ENCODE data around the gene GALK2. TPM values are rescaled to one million over a fixed set of nuclear protein-coding genes. Genes with fewer than 3 reads are reported as not detected.
"Not testable (repeated sequence)": the region's sequence is repeated elsewhere in the genome, so short reads cannot be mapped to it uniquely, and the experiment has no call there.

The GALK2 gene
- total RNA-seq, 2 experiments from 2014 or later: 23.1 to 24.6 TPM

DNA sequence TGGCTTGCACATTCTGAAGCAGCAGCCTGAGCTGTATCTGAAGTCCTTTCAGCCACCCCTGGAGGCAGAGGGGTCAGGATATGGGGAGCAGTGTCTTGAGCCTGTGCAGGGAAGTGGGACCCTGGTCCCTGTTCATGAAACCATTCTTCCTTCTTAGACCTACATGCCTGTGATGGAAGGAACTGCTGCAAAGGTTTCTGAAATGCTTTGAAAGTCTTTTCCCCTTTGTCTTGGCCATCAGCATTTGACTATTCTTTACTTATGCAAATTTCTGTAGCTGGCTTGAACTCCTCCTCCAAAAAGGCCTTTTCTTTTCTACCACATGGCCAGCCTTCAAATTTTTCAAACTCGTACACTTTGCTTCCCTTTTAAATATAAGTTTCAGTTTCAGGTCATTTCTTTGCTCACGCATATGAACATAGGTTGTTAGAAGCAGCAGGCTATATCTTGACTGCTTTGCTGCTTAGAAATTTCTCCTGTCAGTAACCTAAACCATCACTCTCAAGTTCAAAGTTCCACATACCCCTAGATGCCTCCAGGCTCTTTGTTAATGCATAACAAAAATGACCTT is 62.3 kb downstream of the GALK2 start:
- Mint-ChIP-seq H3K4me1 (ENCODE audit: low read depth) (peaks cover 37% of the 10 kb centered on the region), H3K9me3 (ENCODE audit: insufficient read depth) (peaks cover 10% of the 10 kb centered on the region), H3K4me3 (no peak overlapping the region), H3K27me3 (ENCODE audit: low read depth) (no peaks in the 10 kb centered on the region), H3K36me3 (ENCODE audit: low read depth) (peaks cover 55% of the 10 kb centered on the region), H3K27ac (no peak overlapping the region)
- POLR2A ChIA-PET: no interaction called here
- ATAC-seq (no peak), DNase-seq (no peak)
- CTCF ChIA-PET: interaction anchor here (1.1 to 1.2 kb wide), 2 partner anchors 190 to 370 kb away, joined by 4 to 5 read pairs; no protein-coding TSS in a partner anchor

DNA sequence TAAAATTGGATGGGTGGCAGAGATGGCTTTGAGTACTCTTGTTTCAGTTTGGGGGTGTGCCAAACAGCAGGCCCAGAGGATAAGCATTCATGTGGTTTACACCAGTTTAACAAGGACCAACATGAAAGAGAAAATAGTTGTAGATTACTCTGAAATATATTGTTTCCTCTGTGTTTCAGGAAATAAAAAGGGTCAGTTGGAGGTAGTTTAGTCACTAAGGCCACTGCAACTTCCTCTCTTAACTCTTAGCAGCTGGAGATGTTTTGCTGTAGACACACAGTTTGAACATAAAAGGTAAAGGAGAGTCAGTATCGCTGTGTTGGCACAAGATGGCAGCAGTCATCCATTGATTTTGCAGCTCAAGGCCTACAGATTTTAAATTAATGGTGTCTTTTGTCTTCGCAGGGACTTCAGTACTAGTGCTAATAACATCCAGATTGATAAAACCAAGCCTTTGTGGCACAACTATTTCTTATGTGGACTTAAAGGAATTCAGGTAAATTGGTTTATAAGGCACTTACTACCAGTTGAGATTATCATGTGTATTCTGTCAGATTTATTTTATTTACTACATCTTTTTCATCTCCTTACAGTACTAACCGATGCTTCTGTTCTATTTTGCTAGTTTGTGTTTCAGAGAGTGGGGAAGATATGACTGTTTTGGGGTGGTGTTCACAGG is 65.5 kb downstream of the GALK2 start:
- no peaks in the 10 kb centered on the region for H3K27me3 Mint-ChIP-seq (ENCODE audit: low read depth)
- no peak overlapping the region for H3K4me3 Mint-ChIP-seq
- peaks cover 29% of the 10 kb centered on the region for H3K36me3 Mint-ChIP-seq (ENCODE audit: low read depth)
- ATAC-seq: peak; percentile 86
- no peaks in the 10 kb centered on the region for H3K9me3 Mint-ChIP-seq (ENCODE audit: insufficient read depth)
- POLR2A ChIA-PET: interaction anchor here (0.6 to 1.1 kb wide), 2 partner anchors 186 to 1120 kb away, joined by 4 read pairs; partner anchors contain the start of gene GABPB1
- H3K27ac Mint-ChIP-seq: peak overlapping the region; percentile 72
- CTCF ChIA-PET: interaction anchor here (0.6 to 4.8 kb wide), 36 partner anchors 10 to 1518 kb away, joined by 3 to 96 read pairs (median 3); partner anchors contain the start of genes ATP8B4, FGF7, GALK2 and SEMA6D
- peaks cover 16% of the 10 kb centered on the region for H3K4me1 Mint-ChIP-seq (ENCODE audit: low read depth)
- peak; percentile 75 for DNase-seq

DNA sequence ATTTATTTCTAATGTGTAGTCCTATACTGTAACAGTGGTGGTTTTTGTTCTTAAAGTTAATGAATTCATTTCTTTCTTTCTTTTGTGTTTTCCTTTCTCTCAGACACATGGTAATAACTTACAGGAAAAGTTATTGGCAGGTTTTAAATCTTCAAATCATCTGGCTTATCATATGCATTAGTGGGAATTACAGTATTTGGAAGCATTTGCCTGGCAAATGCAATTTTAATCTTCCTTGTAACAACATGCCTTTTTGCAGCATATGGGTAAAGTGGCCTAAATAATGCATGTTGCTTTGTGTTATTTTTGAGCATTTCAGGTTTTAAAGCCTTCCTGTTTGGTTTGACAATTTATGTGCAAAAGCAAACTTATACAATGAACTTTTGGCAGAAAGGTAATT is 66.8 kb downstream of the GALK2 start:
- ChIA-PET POLR2A (no interaction called here), CTCF (interaction anchor here (0.8 to 4.8 kb wide), 14 partner anchors 9 to 909 kb away, joined by 3 to 96 read pairs (median 5); partner anchors contain the start of gene FGF7)
- peaks cover 16% of the 10 kb centered on the region for H3K4me1 Mint-ChIP-seq (ENCODE audit: low read depth)
- no peaks in the 10 kb centered on the region for H3K9me3 Mint-ChIP-seq (ENCODE audit: insufficient read depth)
- H3K36me3 Mint-ChIP-seq (ENCODE audit: low read depth): peaks cover 21% of the 10 kb centered on the region
- H3K27me3 Mint-ChIP-seq (ENCODE audit: low read depth): no peaks in the 10 kb centered on the region
- no peak overlapping the region for H3K27ac Mint-ChIP-seq
- no peak overlapping the region for H3K4me3 Mint-ChIP-seq
- ATAC-seq (no peak), DNase-seq (no peak)

DNA sequence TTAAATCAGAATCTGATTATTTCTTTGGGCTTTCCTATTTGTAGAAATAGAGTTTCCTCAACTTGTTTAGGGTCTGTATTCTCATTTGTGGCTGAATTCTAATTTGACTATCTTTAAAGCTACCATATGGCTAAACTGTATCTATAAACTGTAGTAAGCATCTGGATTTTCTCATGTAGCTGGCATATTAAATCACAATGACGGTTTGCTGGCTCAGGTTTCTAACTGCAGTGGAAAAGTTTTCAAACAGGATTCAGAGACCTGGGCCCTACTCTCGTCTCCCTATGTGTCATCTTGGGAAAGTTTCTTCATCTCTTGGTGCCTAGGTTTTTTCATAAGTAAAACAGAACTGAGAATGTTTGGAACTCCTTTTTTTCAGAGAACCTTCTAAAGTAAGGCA is 68.3 kb downstream of the GALK2 start:
- no peaks in the 10 kb centered on the region for H3K9me3 Mint-ChIP-seq (ENCODE audit: insufficient read depth)
- POLR2A ChIA-PET: interaction anchor here (1.0 kb wide), 1 partner anchor 83 kb away, joined by 3 read pairs; the partner anchor contains the start of gene COPS2

DNA sequence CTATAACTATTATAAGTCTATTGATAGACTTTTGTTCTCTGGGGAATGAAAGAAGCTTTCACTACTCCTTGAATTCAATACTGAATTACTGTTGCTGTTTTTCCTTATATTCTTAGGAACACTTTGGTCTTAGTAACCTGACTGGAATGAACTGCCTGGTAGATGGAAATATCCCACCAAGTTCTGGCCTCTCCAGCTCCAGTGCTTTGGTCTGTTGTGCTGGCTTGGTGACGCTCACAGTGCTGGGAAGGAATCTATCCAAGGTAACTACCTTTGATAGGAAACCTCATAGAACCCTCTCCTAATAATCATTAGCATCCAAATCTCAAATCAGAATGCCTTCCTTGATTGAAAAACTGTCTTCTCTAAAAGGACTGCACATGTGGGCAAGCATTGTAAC is 69.1 kb downstream of the GALK2 start:
- H3K4me1 Mint-ChIP-seq (ENCODE audit: low read depth): peaks cover 16% of the 10 kb centered on the region

More for the DNA sequence above, 68.3 kb downstream of the GALK2 start:
- Mint-ChIP-seq H3K4me3 (no peak overlapping the region), H3K27me3 (ENCODE audit: low read depth) (no peaks in the 10 kb centered on the region), H3K4me1 (ENCODE audit: low read depth) (peaks cover 16% of the 10 kb centered on the region), H3K36me3 (ENCODE audit: low read depth) (peaks cover 19% of the 10 kb centered on the region), H3K27ac (no peak overlapping the region)
- ATAC-seq (no peak), DNase-seq (no peak)
- CTCF ChIA-PET: interaction anchor here (0.8 to 4.8 kb wide), 3 partner anchors 183 to 1078 kb away, joined by 3 to 96 read pairs (median 3); partner anchors contain the start of gene FGF7

DNA sequence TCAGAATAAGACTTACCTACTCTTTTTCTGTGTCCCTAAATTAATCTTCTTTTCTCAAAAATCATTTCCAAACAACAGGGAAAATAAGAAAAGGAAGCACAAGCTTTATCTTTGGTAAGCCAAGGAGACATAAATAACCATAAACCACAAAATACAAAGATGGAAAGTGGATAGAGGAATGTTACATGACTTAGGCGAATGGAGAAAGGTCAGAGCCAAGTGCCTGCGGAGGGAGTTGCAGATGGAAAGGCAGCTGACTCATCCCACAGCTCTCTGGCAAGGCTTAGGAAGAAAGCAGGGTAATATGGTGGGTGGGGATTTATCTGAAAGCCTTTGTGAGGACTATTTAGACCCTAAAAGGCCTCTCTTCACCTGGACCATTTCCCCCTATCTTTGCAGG is 72.8 kb downstream of the GALK2 start:
- no peak for DNase-seq
- no peak overlapping the region for H3K27ac Mint-ChIP-seq
- peaks cover 33% of the 10 kb centered on the region for H3K36me3 Mint-ChIP-seq (ENCODE audit: low read depth)
- no peaks in the 10 kb centered on the region for H3K4me1 Mint-ChIP-seq (ENCODE audit: low read depth)
- ChIA-PET CTCF (interaction anchor here (0.9 to 1.6 kb wide), 3 partner anchors 179 to 1072 kb away, joined by 3 to 5 read pairs (median 3); no protein-coding TSS in a partner anchor), POLR2A (interaction anchor here (1.3 kb wide), 1 partner anchor 17 kb away, joined by 3 read pairs; no protein-coding TSS in a partner anchor)
- no peak for ATAC-seq
- H3K27me3 Mint-ChIP-seq (ENCODE audit: low read depth): no peaks in the 10 kb centered on the region
- H3K4me3 Mint-ChIP-seq: no peak overlapping the region
- no peaks in the 10 kb centered on the region for H3K9me3 Mint-ChIP-seq (ENCODE audit: insufficient read depth)

More for the DNA sequence above, 69.1 kb downstream of the GALK2 start:
- H3K9me3 Mint-ChIP-seq (ENCODE audit: insufficient read depth): no peaks in the 10 kb centered on the region
- H3K36me3 Mint-ChIP-seq (ENCODE audit: low read depth): peaks cover 22% of the 10 kb centered on the region
- no peaks in the 10 kb centered on the region for H3K27me3 Mint-ChIP-seq (ENCODE audit: low read depth)
- ATAC-seq (no peak), DNase-seq (no peak)
- no peak overlapping the region for H3K27ac Mint-ChIP-seq
- ChIA-PET CTCF (interaction anchor here (1.4 kb wide), 1 partner anchor 182 kb away, joined by 4 read pairs; no protein-coding TSS in a partner anchor), POLR2A (no interaction called here)
- no peak overlapping the region for H3K4me3 Mint-ChIP-seq

DNA sequence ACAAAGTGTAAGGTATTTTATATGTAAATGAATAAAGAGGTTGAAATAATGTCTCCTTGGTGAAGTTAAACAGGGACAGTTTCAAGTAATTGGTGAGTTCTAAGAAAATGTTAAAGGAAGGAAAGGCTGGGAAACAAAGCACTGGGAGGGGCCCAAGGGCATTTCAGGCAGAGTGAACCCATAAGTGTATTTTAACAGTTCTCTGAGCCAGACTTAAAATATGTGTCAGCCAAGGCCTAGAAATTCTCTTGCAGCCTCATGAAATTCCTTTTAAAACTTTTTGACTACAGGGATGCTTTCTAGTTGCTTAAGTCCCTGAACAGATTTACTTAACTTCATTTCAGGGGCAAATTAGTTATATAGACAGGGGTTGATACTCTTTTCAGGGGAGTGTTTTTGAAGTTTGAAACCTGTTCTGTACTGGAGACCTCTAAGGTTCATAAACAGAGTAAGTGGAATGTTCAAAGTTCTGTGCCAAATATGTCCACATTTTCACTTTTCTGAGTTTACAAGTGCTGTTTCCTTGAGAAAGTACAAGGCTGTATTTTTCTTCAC is 77.6 kb downstream of the GALK2 start:
- ATAC-seq (no peak), DNase-seq (no peak)
- POLR2A ChIA-PET: no interaction called here
- no peaks in the 10 kb centered on the region for H3K27me3 Mint-ChIP-seq (ENCODE audit: low read depth)
- peaks cover 55% of the 10 kb centered on the region for H3K36me3 Mint-ChIP-seq (ENCODE audit: low read depth)
- no peak overlapping the region for H3K27ac Mint-ChIP-seq
- no peak overlapping the region for H3K4me3 Mint-ChIP-seq
- H3K9me3 Mint-ChIP-seq (ENCODE audit: insufficient read depth): peaks cover 20% of the 10 kb centered on the region
- no peaks in the 10 kb centered on the region for H3K4me1 Mint-ChIP-seq (ENCODE audit: low read depth)
- CTCF ChIA-PET: no interaction called here

DNA sequence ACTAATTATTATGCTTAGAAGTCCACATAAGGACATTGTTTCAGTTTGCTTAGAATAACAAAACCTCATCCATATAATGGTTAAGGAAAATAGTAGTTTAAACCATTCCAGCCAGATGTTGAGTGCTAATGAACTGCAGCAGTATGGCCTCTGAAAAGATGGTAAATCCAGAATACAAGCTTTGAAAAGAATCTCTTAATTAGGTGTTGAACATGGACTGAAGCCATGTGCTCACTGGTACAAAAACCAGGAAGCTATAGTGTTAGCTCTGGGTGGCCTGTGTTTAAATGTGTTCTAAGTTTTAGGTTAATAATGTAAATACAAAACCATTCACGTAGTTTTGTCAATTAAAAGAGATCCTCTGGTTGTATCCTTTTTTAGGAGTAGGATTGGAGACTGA is 78.2 kb downstream of the GALK2 start:
- no peak overlapping the region for H3K27ac Mint-ChIP-seq
- DNase-seq (no peak), ATAC-seq (no peak)
- H3K4me1 Mint-ChIP-seq (ENCODE audit: low read depth): no peaks in the 10 kb centered on the region
- H3K36me3 Mint-ChIP-seq (ENCODE audit: low read depth): peaks cover 50% of the 10 kb centered on the region
- CTCF ChIA-PET: no interaction called here
- H3K4me3 Mint-ChIP-seq: no peak overlapping the region
- POLR2A ChIA-PET: no interaction called here
- H3K27me3 Mint-ChIP-seq (ENCODE audit: low read depth): no peaks in the 10 kb centered on the region
- H3K9me3 Mint-ChIP-seq (ENCODE audit: insufficient read depth): peaks cover 20% of the 10 kb centered on the region

DNA sequence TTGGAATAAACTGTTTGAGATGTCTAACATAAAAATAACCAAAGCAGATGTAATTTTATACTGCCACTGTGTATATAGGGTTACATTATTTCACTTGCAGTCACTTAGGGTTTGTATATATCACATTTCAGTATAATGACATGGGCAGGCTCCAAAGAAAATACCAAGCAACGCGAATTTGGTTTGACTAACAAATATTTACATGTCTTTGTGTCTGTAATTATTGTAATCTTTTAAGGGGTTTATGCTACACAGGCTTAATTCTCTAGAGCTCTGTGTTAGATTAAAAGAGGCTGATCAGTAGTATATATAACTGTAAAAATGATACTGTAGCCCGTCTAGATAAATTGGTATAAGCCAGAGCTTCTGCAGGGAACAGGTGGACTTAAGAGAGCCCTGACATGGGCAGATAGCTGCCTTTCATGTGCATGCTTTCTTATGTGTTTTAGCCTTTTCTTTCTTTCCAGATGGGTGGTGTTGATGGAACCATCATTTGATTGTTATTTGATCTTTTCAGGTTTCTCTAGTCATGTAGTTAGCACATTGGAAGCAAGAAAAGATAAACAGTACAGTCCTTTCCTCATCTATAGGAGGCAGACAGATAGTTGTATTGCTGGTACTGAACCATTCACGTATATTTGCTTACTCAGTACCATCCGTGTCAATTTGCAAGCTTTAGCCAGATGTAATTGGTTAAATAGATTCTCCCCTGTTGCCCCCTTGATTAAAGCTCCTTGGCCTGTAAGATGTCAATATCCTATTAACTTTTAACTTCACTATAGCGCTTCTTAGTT is 86.1 kb downstream of the GALK2 start:
- Mint-ChIP-seq H3K9me3 (ENCODE audit: insufficient read depth) (no peaks in the 10 kb centered on the region), H3K27me3 (ENCODE audit: low read depth) (no peaks in the 10 kb centered on the region), H3K4me1 (ENCODE audit: low read depth) (peaks cover 2% of the 10 kb centered on the region), H3K4me3 (no peak overlapping the region), H3K36me3 (ENCODE audit: low read depth) (peaks cover 8% of the 10 kb centered on the region), H3K27ac (no peak overlapping the region)
- ChIA-PET CTCF (no interaction called here), POLR2A (no interaction called here)
- ATAC-seq: no peak
- no peak for DNase-seq

DNA sequence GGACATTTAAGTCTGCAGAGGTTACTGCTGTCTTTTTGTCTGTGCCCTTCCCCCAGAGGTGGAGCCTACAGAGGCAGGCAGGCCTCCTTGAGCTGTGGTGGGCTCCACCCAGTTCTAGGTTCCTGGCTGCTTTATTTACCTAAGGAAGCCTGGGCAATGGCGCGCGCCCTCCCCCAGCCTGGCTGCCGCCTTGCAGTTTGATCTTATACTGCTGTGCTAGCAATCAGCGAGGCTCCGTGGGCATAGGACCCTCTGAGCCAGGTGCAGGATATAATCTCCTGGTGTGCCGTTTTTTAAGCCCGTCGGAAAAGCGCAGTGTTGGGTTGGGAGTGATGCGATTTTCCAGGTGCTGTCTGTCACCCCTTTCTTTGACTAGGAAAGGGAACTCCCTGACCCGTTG is 95.1 kb downstream of the GALK2 start:
- ATAC-seq; CTCF ChIA-PET; DNase-seq; H3K4me1 Mint-ChIP-seq (ENCODE audit: low read depth); H3K36me3 Mint-ChIP-seq (ENCODE audit: low read depth); H3K9me3 Mint-ChIP-seq (ENCODE audit: insufficient read depth); H3K27ac Mint-ChIP-seq; POLR2A ChIA-PET; H3K27me3 Mint-ChIP-seq (ENCODE audit: low read depth); H3K4me3 Mint-ChIP-seq: not testable (repeated sequence)

DNA sequence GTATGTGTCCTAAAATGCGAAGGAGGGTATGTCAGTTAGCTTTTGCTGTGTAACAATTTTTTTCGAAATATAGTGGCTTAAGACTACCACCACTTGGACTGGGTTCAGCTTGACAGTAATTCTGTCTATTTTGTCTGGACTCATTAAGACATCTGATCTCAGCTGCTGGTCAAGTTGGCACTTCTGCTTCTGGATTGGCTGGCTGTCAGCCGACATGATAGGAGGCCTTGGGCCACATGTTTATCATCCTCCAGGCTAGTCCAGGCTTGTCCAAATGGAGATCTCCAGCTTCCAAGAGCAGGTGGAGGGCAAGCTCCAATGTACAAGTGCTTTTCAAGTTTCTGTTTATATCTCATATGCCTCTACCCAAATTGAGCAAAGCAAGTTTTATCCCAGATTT is 95.9 kb downstream of the GALK2 start:
- Mint-ChIP-seq H3K36me3 (ENCODE audit: low read depth) (peaks cover 12% of the 10 kb centered on the region), H3K27ac (no peak overlapping the region), H3K4me1 (ENCODE audit: low read depth) (no peaks in the 10 kb centered on the region), H3K4me3 (no peak overlapping the region), H3K9me3 (ENCODE audit: insufficient read depth) (peaks cover 4% of the 10 kb centered on the region), H3K27me3 (ENCODE audit: low read depth) (no peaks in the 10 kb centered on the region)
- CTCF ChIA-PET: interaction anchor here (1.6 kb wide), 1 partner anchor 156 kb away, joined by 3 read pairs; no protein-coding TSS in a partner anchor
- ATAC-seq: no peak
- no peak for DNase-seq
- POLR2A ChIA-PET: no interaction called here
